Erythroblast (primary cell): Measurements from ENCODE around the gene TIAM1.

Source experiments
- GATA1 ChIP-seq: IDR thresholded peaks from 2 replicates; pipeline ENCODE4 v1.6.1; 2011; ENCODE audit warnings: low read depth, mild to moderate bottlenecking, control low read depth, low read length, moderate library complexity
- POLR2A ChIP-seq: IDR thresholded peaks from 2 replicates; pipeline ENCODE4 v1.6.1; 2011; ENCODE audit warnings: mild to moderate bottlenecking, low read length

GRCh38 chr21:31156662-31157061, 187.4 kb downstream of the TIAM1 start:
- no peak for TF ChIP-seq POLR2A
- TF ChIP-seq GATA1: no peak
